ENCODE data around the gene NOSTRIN.

NOSTRIN gene

DNA sequence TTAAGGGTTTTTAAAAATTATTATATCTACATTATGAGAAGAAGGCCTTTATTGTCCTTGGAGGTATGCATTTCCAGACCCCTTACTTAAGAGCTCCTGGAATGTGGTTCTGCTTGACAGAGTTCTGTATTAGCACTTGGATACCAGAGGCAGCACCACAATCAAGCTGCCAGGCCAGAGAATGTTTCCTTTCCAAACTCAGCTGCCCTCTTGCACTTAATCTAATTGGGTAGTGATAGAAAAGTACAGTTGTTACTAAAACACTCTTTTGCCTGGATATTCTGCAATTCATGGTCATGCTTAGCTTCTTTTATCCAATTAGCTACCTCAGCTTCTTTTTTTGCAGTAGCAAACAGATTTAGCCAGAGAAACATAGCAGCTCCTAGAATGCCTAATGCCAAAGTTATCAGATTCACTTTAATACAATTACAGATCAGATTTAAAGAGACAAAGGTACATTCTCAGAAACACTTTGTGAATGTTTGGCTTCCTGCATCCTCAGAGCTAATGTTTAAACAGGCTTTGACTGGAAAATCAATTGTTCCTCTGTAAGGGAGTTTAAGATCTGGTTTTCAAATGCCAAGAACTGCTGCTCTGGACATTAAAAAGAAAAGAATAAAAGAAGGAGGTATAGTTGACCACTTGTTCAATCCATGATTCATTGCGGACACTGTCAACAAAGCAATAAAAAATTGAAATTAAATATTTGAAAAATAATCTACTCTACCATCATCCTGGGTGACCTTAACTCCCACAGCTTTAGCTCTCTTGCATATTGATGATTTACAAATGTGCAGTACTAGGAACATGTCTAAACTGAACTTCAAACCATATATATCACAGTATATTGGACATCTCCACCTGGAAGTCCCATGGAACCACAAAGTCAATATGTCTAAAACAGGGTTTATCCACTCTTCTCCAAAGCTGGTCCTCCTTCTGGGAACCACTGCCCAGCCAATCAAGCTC, 12.8 kb downstream of the NOSTRIN start:
- Histone ChIP-seq H3K27me3 (no peaks in the 10 kb centered on the region), H3K9me3 (no peaks in the 10 kb centered on the region), H3K4me3 (ENCODE audit: low read depth in 1 of 2, low read length in 1 of 2) (no peak overlapping the region), H3K27ac (no peak overlapping the region), H3K36me3 (no peaks in the 10 kb centered on the region), H3K4me1 (ENCODE audit: control insufficient read depth in 1 of 2, insufficient read depth in 1 of 2, low read depth in 1 of 2, low read length in 1 of 2) (no peaks in the 10 kb centered on the region)
- TF ChIP-seq, protein P1, sequence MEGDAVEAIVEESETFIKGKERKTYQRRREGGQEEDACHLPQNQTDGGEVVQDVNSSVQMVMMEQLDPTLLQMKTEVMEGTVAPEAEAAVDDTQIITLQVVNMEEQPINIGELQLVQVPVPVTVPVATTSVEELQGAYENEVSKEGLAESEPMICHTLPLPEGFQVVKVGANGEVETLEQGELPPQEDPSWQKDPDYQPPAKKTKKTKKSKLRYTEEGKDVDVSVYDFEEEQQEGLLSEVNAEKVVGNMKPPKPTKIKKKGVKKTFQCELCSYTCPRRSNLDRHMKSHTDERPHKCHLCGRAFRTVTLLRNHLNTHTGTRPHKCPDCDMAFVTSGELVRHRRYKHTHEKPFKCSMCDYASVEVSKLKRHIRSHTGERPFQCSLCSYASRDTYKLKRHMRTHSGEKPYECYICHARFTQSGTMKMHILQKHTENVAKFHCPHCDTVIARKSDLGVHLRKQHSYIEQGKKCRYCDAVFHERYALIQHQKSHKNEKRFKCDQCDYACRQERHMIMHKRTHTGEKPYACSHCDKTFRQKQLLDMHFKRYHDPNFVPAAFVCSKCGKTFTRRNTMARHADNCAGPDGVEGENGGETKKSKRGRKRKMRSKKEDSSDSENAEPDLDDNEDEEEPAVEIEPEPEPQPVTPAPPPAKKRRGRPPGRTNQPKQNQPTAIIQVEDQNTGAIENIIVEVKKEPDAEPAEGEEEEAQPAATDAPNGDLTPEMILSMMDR (IDR thresholded peaks at IDR 0.05): no peak

DNA sequence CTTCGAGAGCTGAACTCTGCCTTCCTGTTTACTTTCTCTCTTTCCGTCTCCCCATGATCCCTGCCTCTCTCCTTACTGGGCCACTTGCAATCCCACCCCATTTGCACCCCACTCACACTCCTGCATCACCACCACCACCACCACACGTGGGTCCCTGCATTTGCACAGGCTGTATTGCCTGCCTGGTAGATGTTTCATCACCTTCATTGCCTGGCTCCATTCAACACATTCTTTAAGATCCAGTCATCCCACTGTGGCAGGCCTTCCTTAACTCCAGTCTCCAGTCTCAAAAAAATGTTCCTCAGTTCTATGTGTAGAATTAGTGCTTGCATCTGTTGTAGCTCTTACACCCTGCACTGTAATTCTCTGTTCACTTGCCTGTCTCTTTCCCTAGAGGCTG, 13.9 kb downstream of the NOSTRIN start:
- H3K36me3 ChIP-seq: no peaks in the 10 kb centered on the region
- TF ChIP-seq, protein P1 (IDR thresholded peaks at IDR 0.05): no peak
- no peaks in the 10 kb centered on the region for H3K27me3 ChIP-seq
- H3K9me3 ChIP-seq: no peaks in the 10 kb centered on the region
- no peak overlapping the region for H3K27ac ChIP-seq
- H3K4me3 ChIP-seq (ENCODE audit: low read depth in 1 of 2, low read length in 1 of 2): no peak overlapping the region
- no peaks in the 10 kb centered on the region for H3K4me1 ChIP-seq (ENCODE audit: control insufficient read depth in 1 of 2, insufficient read depth in 1 of 2, low read depth in 1 of 2, low read length in 1 of 2)

DNA sequence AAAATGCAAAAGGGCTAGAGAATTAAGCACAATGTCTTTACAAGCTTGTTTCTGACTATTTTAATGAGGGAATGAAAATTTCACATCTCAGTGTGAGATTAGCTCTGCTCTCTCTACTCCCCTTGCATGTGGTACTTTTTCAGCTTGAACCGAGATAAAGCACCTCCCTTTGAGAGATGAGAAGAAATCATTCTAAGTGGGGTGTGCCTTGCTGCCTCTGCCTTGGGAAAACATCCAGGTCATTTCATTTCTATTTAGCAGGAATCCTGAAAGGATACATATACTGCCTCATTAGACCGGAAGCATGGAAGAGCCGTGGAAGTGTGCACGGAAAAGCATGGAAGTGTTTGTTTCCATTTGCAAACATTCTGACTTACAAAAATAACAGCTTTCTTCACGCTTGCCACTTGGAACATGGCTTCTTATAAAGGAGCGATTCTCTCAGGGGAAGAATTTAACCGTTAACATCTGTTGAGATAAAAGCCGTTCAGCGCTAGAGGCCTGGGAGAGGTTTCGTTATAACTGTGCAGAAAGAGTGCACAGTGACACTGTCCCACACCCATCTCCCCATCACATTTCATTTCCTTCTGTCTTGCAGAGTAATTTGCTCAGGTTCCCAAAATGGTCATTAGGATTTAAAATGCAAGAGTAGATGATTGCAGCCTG, 16.7 kb downstream of the NOSTRIN start:
- no peak overlapping the region for H3K4me3 ChIP-seq (ENCODE audit: low read depth in 1 of 2, low read length in 1 of 2)
- no peaks in the 10 kb centered on the region for H3K27me3 ChIP-seq
- H3K9me3 ChIP-seq: no peaks in the 10 kb centered on the region
- no peaks in the 10 kb centered on the region for H3K4me1 ChIP-seq (ENCODE audit: control insufficient read depth in 1 of 2, insufficient read depth in 1 of 2, low read depth in 1 of 2, low read length in 1 of 2)
- TF ChIP-seq, protein P1 (IDR thresholded peaks at IDR 0.05): no peak
- H3K27ac ChIP-seq: no peak overlapping the region
- no peaks in the 10 kb centered on the region for H3K36me3 ChIP-seq

DNA sequence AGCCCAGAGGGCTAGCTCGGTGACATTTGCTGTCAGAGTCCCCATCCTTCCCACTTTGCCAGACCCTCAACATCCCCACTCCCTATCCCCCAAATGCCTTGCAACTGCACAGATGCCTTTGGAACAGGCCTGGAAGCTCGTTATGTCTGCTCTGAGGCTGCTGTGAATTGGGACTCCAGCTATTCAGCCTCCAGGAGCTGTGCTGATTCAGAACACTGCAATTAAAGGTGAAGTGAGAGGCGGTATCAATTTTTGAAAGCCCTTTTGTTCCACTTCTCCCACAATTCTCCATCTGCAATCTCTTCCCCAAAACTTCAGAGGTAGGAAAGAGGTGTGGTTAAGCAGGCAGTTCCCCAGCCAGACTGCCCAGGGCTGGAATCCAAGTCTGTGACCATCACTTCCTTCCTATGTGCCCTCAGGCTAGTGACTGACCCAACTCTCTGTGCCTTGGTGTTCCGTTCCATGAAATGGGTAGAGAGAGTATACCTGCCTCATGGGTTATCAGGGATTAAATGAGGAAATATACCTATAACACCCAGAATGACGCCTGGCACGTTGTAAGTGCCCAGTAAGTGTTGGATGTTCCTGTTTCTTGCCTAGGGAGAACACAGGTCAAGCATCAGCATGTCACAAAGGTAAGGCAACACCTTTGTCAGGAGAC, 17.5 kb downstream of the NOSTRIN start:
- no peaks in the 10 kb centered on the region for H3K27me3 ChIP-seq
- no peak overlapping the region for H3K4me3 ChIP-seq (ENCODE audit: low read depth in 1 of 2, low read length in 1 of 2)
- H3K9me3 ChIP-seq: no peaks in the 10 kb centered on the region
- H3K4me1 ChIP-seq (ENCODE audit: control insufficient read depth in 1 of 2, insufficient read depth in 1 of 2, low read depth in 1 of 2, low read length in 1 of 2): no peaks in the 10 kb centered on the region
- H3K27ac ChIP-seq: no peak overlapping the region
- no peaks in the 10 kb centered on the region for H3K36me3 ChIP-seq
- TF ChIP-seq, protein P1 (IDR thresholded peaks at IDR 0.05): no peak

DNA sequence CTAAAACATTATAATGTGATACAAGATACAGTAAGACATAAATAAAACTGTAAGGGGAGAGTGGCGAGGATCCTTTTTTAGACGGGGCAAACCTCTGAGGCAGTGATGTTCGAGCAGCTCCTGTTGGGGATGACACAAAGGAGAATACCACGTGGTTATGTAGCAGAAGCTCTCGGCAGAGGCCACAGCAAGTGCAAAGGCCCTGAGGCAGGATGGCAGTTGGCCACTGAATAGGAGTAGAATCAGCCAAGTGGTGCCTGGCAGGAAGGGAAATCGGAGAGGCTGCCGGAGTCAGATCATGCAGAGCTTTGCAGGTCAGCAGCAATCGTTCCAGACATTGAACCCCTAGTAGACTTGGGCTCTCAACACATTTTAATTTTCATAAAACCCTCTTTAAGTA, 19.1 kb downstream of the NOSTRIN start:
- TF ChIP-seq, protein P1 (IDR thresholded peaks at IDR 0.05): no peak
- Histone ChIP-seq H3K9me3 (no peaks in the 10 kb centered on the region), H3K36me3 (no peaks in the 10 kb centered on the region), H3K27me3 (no peaks in the 10 kb centered on the region), H3K4me3 (ENCODE audit: low read depth in 1 of 2, low read length in 1 of 2) (no peak overlapping the region), H3K4me1 (ENCODE audit: control insufficient read depth in 1 of 2, insufficient read depth in 1 of 2, low read depth in 1 of 2, low read length in 1 of 2) (no peaks in the 10 kb centered on the region), H3K27ac (no peak overlapping the region)

Data from neutrophil (primary cell).